Hematopoietic multipotent progenitor cell treated with erythropoietin and hydrocortisone succinate and interleukin-3 and kit ligand, for 6 days (in vitro differentiated cells): ENCODE results near the gene TMEM235.
A peak's percentile ranks its signal among the peaks of the same experiment; 100 is the strongest.

Experiments used
- DNase-seq: peaks from one replicate; pipeline ENCODE4 v3.0.0-alpha.2; 2015

The TMEM235 gene

GRCh38 chr17:78255953-78256706 is 24.7 kb downstream of the TMEM235 start:
- DNase-seq: no peak

GRCh38 chr17:78256707-78257591 is 25.5 kb downstream of the TMEM235 start:
- no peak for DNase-seq

GRCh38 chr17:78257810-78258322 is 26.4 kb downstream of the TMEM235 start:
- DNase-seq: peak; percentile 55

GRCh38 chr17:78258323-78259191 is 27.1 kb downstream of the TMEM235 start:
- peak; percentile 93 for DNase-seq

- DNase-seq: no peak
Observed at GRCh38 chr17:78259192-78259554, 27.7 kb downstream of the TMEM235 start.

- peak; percentile 86 for DNase-seq
Observed at GRCh38 chr17:78263063-78263735, 31.8 kb downstream of the TMEM235 start.

- no peak for DNase-seq
Observed at GRCh38 chr17:78263736-78264340, 32.4 kb downstream of the TMEM235 start.

GRCh38 chr17:78264590-78264989 is 33.2 kb downstream of the TMEM235 start:
- no peak for DNase-seq

GRCh38 chr17:78265121-78265520 is 33.7 kb downstream of the TMEM235 start:
- DNase-seq: no peak

- no peak for DNase-seq
Observed at GRCh38 chr17:78266231-78266631, 34.8 kb downstream of the TMEM235 start.

- DNase-seq: no peak
Observed at GRCh38 chr17:78266771-78267170, 35.3 kb downstream of the TMEM235 start.

GRCh38 chr17:78267253-78268073 is 36.0 kb downstream of the TMEM235 start:
- DNase-seq: peak; percentile 52

- DNase-seq: no peak
Observed at GRCh38 chr17:78268191-78268874, 36.9 kb downstream of the TMEM235 start.

GRCh38 chr17:78268951-78269905 is 37.8 kb downstream of the TMEM235 start:
- no peak for DNase-seq

- no peak for DNase-seq
Observed at GRCh38 chr17:78269955-78270381, 38.5 kb downstream of the TMEM235 start.

GRCh38 chr17:78271419-78272170 is 40.2 kb downstream of the TMEM235 start:
- no peak for DNase-seq

- peak; percentile 85 for DNase-seq
Observed at GRCh38 chr17:78272181-78272913, 40.9 kb downstream of the TMEM235 start.

GRCh38 chr17:78272914-78273258 is 41.5 kb downstream of the TMEM235 start:
- DNase-seq: no peak
